GM10266 (cell line): ENCODE results near the gene USP47.

ENCODE experiments used
- DNase-seq: peaks from one replicate; pipeline ENCODE4 v3.0.0; 2012; ENCODE audit errors: extremely low spot score
- TF ChIP-seq, protein P1 (sequence below): IDR thresholded peaks from 2 replicates; pipeline ENCODE4 v1.5.1; 2012; ENCODE audit warnings: mild to moderate bottlenecking, low read depth; ENCODE audit not compliant: control insufficient read depth, insufficient read depth; ENCODE audit errors: missing control alignments

Gene USP47

DNA sequence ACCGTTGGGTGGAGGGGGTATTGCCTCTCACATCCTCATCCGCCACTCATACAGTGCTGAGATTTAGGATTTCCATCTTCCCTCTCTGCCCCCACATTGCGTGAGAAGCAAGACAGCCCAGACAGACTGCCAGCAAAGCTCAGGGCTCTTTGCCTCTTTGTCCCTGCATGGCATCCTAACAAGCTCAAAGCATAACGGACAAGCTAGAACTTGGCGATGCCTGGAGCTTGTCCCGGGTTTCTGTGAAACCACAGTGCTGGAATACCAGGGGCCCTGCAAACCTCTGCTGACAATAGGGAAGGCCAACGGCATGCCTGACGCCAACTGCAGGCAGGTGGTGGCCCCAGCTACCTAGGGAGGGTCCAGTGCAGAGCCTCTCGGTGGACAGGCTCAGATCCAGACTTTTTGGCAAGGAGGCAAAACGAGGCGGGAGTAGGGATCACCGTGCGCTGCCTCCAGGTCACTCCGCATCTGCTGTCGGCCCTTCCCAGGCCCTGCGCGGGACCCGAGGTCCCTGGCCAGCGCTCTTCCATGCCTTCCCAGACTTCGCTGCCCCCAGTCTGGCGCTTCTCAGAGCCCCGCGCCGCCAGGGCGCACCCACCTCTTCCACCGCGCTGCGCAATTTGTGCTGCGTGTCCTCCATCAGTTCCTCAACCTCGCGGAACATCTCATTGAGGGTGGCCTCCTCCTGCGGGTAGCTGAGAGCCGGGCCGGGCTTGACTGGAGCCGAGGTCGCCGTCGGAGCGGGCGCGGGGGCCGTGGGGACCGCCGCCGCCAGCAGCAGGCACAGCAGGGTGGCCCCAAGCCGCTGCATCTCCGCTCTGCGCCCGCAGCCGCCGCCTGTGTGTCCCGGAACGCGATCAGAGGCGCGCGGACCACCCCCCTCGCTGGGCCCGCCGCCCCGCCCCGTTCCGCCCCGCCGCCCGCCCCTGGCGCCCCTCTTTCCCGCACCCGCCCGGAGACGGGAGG, 166.3 kb downstream of the USP47 start, which contains the start of gene DKK3:
TSS of gene DKK3 (minus strand) at position 858 of the 969 bp plus-strand sequence. CDS start at position 814, 44 bp downstream.
- no peak for DNase-seq
- TF ChIP-seq, protein P1, sequence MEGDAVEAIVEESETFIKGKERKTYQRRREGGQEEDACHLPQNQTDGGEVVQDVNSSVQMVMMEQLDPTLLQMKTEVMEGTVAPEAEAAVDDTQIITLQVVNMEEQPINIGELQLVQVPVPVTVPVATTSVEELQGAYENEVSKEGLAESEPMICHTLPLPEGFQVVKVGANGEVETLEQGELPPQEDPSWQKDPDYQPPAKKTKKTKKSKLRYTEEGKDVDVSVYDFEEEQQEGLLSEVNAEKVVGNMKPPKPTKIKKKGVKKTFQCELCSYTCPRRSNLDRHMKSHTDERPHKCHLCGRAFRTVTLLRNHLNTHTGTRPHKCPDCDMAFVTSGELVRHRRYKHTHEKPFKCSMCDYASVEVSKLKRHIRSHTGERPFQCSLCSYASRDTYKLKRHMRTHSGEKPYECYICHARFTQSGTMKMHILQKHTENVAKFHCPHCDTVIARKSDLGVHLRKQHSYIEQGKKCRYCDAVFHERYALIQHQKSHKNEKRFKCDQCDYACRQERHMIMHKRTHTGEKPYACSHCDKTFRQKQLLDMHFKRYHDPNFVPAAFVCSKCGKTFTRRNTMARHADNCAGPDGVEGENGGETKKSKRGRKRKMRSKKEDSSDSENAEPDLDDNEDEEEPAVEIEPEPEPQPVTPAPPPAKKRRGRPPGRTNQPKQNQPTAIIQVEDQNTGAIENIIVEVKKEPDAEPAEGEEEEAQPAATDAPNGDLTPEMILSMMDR = no peak
